K562 (cell line): ENCODE data around the gene HOXB4. TPM values are rescaled to one million over a fixed set of nuclear protein-coding genes. Genes with fewer than 3 reads are reported as not detected.

Experiments used
- EGR1 ChIP-seq: fragments of 450-650 bp; conservative IDR thresholded peaks from 2 replicates; pipeline ENCODE4 v1.6.1; 2017; ENCODE audit warnings: mild to moderate bottlenecking
- FOXO4 ChIP-seq: fragments of 450-650 bp; formaldehyde crosslinking; IDR thresholded peaks from 2 replicates; pipeline ENCODE4 v1.4.0; 2020; ENCODE audit warnings: mild to moderate bottlenecking, moderate library complexity
- MAFK ChIP-seq: IDR thresholded peaks from 2 replicates; pipeline ENCODE4 v1.6.1; 2011; ENCODE audit warnings: low read length, improper control_type of control experiment
- MTA2 ChIP-seq: fragments of 450-650 bp; IDR thresholded peaks from 2 replicates; pipeline ENCODE4 v1.6.1; 2016; ENCODE audit warnings: low read depth
- PKNOX1 ChIP-seq: fragments of 450-650 bp; IDR thresholded peaks from 2 replicates; pipeline ENCODE4 v1.6.1; 2016
- REST ChIP-seq, 2 experiments: fragments of 450-650 bp; formaldehyde crosslinking in 1 of 2; IDR thresholded peaks; 2 replicates each; pipeline versions ENCODE4 v1.4.0 to v1.6.1; 2014 to 2020; ENCODE audit warnings: mild to moderate bottlenecking in 2 of 2, borderline replicate concordance in 1 of 2, low read depth in 1 of 2
- SMARCA4 ChIP-seq: fragments of 450-650 bp; IDR thresholded peaks from 2 replicates; pipeline ENCODE4 v1.6.1; 2016
- U2AF1 ChIP-seq: fragments of 200-400 bp; formaldehyde crosslinking; optimal IDR thresholded peaks from 2 replicates; pipeline ENCODE3; 2017; ENCODE audit warnings: mild to moderate bottlenecking, low read depth, low read length, moderate library complexity
- ZZZ3 ChIP-seq: fragments of 450-650 bp; IDR thresholded peaks from 2 replicates; pipeline ENCODE4 v1.6.1; 2016; ENCODE audit warnings: antibody characterized with exemption, mild to moderate bottlenecking, moderate library complexity
- polyA plus RNA-seq, 8 experiments: library from polyadenylated mRNA; depleted of rRNA in 4 of 8; stranded (reverse) in 5 of 8; unstranded in 3 of 8; fragments of >200 nt; fragmentation: Nextera tagmentation in 2 of 8; fragmentation: Illumina TruSeq in 1 of 8; extraction: Ambion mirVana in 2 of 8; extraction: Trizol in 1 of 8; gene quantifications; 2 replicates each; pipeline versions ENCODE4 v1.2.1 to v1.2.3, GENCODE V29; 2011 to 2014; ENCODE audit warnings: inconsistent platforms in 1 of 8, missing spikeins in 1 of 8
- total RNA-seq, 7 experiments: library from RNA; depleted of rRNA in 6 of 7; stranded (reverse); fragments of >200 nt in 6 of 7; fragmentation: Illumina TruSeq in 2 of 7; extraction: Trizol in 2 of 7; gene quantifications; 2 replicates each; pipeline versions ENCODE4 v1.2.1 to v1.2.3, GENCODE V29; 2011 to 2021; ENCODE audit warnings: low replicate concordance in 1 of 7
- TF ChIP-seq, protein P1 (sequence below): IDR thresholded peaks from 3 replicates; pipeline ENCODE4 v1.6.1; 2011; ENCODE audit warnings: borderline replicate concordance, mild to moderate bottlenecking; ENCODE audit not compliant: insufficient read length, insufficient read depth
- TF ChIP-seq, protein P2 (sequence below): fragments of 450-650 bp; IDR thresholded peaks from 2 replicates; pipeline ENCODE4 v1.7.1; 2018; ENCODE audit warnings: mild to moderate bottlenecking, low read depth; ENCODE audit not compliant: partially characterized antibody

Gene HOXB4
- total and polyA plus RNA-seq, 9 of the 15 experiments (the other 6 are each of a cell fraction or from before 2014, with no cell fraction given), result 1.6 to 34.9 (median 14.9) TPM

GRCh38 chr17:48555258-48556228 is 22.6 kb downstream of the HOXB4 start (continued):
- TF ChIP-seq, protein P1, sequence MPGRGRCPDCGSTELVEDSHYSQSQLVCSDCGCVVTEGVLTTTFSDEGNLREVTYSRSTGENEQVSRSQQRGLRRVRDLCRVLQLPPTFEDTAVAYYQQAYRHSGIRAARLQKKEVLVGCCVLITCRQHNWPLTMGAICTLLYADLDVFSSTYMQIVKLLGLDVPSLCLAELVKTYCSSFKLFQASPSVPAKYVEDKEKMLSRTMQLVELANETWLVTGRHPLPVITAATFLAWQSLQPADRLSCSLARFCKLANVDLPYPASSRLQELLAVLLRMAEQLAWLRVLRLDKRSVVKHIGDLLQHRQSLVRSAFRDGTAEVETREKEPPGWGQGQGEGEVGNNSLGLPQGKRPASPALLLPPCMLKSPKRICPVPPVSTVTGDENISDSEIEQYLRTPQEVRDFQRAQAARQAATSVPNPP, result no peak
- TF ChIP-seq REST (IDR thresholded peaks at IDR 0.05; ENCODE audit: borderline replicate concordance), result no peak
- TF ChIP-seq REST (CRISPR knock-in tag; IDR thresholded peaks at IDR 0.05; ENCODE audit: low read depth), result no peak
- TF ChIP-seq FOXO4 (CRISPR knock-in tag), result no peak
- TF ChIP-seq U2AF1, result no peak
- peak; percentile 97 for TF ChIP-seq PKNOX1
- TF ChIP-seq, protein P2, sequence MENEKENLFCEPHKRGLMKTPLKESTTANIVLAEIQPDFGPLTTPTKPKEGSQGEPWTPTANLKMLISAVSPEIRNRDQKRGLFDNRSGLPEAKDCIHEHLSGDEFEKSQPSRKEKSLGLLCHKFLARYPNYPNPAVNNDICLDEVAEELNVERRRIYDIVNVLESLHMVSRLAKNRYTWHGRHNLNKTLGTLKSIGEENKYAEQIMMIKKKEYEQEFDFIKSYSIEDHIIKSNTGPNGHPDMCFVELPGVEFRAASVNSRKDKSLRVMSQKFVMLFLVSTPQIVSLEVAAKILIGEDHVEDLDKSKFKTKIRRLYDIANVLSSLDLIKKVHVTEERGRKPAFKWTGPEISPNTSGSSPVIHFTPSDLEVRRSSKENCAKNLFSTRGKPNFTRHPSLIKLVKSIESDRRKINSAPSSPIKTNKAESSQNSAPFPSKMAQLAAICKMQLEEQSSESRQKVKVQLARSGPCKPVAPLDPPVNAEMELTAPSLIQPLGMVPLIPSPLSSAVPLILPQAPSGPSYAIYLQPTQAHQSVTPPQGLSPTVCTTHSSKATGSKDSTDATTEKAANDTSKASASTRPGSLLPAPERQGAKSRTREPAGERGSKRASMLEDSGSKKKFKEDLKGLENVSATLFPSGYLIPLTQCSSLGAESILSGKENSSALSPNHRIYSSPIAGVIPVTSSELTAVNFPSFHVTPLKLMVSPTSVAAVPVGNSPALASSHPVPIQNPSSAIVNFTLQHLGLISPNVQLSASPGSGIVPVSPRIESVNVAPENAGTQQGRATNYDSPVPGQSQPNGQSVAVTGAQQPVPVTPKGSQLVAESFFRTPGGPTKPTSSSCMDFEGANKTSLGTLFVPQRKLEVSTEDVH, result no peak
- TF ChIP-seq SMARCA4, result peak; percentile 76
- TF ChIP-seq MTA2, result peak; percentile 43; the same call in 1 of the 2 replicates
- TF ChIP-seq EGR1, result no peak; the same call in 1 of the 2 replicates
- no peak for TF ChIP-seq MAFK
- TF ChIP-seq ZZZ3, result no peak
